Pons (tissue), 1 donor: ENCODE results near the gene ZNF512B.
"Not testable (repeated sequence)": the region's sequence is repeated elsewhere in the genome, so short reads cannot be mapped to it uniquely, and the experiment has no call there.

Source experiments
- DNase-seq: peaks from one replicate; pipeline ENCODE4 v3.0.0-alpha.2; 2016; ENCODE audit warnings: low spot score

Gene ZNF512B

DNA sequence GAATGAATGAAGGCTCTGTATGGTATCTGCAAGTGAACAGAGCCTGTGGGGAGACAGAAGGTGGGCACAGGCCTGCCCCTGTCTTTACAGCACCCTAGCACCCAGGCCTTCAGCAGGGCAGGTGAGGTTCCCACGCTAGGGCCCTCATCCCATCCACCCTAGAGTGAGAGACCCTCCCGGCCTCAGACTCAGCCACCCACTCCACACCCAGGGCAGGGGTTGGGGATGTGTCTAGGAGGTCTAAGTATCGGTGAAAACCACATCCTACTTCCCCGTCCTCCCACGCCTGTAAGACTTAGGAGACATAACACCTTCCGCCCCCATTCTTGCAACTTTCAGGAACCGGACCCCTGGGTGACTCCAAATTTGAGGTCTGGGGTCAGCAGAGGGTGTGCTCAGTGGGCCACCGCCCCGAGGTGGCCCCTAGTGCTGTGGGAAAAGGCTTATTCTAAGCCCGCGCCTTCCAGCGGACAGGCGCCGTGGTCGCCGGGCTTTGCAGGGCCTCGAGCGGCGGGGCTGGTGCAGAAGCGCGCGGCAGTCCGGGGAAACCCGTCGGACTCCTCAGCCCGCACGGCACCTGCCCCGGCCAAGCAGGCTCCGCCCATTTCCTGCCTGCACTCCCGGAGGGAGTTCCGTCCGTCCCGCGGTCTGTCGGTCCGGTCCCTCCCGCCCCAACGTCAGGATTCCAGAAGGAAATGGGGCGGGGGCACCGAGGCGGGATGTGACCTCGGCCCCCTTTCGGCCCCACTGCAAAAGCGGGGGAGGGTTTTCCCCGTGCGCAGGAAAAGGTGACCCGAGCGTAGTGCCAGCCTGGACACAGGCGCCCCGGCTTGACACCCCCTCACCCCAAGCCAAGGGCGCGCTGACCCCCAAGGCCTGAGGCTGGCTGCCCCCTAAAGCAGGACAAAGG is 8.8 kb upstream of the ZNF512B start:
- DNase-seq, result no peak

DNA sequence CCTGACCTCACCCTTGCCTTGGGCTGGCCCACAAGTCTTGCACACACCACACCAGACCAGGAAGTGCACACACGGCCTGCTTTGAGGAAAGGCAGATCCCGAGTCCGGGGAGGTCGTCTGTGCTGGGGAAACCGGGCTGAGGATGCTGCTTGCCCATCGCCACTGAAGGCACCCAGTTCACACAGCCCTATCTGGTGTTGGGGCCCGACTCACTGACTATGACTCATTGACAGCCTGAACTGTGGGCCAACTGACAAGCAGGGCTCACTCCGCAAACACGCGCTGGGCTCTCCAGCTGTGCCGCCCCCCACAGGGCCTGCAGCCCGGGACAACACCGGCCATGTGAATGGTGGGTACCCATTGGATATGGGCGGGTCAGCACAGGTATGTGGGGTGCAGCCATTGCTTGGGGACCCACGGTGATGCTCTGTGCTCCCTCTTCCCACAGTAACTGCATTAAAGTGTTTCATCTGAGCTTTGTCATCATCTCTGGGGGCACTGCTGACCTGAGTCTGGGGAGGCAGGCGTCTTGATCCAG is 8.1 kb upstream of the ZNF512B start:
- no peak for DNase-seq

DNA sequence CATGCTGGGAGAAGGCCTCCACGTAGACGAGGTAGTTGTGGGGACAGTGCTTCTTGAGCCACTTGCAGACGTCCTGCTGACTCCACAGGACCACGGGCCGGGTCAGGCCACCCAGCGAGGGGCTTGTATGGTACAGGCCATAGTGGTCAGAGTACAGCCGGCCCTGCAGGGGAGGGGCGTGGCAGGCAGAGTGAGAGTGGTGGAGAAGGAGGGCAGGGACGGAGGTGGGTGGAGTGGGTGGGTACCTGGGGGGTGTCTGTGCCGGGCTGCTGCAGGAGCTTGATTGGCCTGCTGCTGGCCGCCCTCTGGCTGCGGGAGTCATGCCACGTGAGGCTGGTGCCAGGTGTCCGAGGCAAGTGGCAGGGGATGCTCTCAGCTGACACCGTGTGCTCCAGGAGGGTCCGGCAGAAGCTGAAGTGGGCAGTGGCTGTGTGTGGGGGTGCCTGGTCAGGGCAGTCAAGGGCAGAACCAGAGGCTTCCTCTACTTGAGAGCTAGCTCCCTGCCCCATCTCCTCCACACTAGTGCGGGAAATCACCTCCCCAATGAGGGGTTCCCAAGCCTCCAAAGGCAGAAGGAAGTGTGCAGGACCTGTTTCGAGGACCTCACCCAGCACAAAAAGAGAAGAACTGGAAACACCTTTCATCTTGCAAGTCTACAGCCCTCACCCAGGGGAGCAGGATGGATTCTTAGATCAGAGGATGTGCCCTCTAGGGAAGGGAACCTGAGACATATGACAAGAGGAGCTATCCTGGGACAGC is 7.4 kb upstream of the ZNF512B start:
- DNase-seq, result no peak

DNA sequence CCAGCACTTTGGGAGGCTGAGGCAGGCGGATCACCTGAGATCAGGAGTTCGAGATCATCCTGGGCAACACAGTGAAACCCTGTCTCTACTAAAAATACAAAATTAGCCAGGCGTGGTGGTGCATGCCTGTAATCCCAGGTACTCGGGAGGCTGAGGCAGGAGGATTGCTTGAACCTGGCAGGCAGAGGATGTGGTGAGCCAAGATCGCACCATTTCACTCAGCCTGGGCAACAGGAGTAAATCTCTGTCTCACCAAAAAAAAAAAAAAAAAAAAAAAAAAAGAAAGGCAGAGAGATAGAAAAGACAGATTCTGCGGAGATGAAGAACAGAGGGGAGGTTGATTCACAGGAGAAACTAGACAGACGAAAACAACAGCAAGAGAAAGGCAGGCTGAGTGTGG is 6.8 kb upstream of the ZNF512B start:
- DNase-seq, result not testable (repeated sequence)

DNA sequence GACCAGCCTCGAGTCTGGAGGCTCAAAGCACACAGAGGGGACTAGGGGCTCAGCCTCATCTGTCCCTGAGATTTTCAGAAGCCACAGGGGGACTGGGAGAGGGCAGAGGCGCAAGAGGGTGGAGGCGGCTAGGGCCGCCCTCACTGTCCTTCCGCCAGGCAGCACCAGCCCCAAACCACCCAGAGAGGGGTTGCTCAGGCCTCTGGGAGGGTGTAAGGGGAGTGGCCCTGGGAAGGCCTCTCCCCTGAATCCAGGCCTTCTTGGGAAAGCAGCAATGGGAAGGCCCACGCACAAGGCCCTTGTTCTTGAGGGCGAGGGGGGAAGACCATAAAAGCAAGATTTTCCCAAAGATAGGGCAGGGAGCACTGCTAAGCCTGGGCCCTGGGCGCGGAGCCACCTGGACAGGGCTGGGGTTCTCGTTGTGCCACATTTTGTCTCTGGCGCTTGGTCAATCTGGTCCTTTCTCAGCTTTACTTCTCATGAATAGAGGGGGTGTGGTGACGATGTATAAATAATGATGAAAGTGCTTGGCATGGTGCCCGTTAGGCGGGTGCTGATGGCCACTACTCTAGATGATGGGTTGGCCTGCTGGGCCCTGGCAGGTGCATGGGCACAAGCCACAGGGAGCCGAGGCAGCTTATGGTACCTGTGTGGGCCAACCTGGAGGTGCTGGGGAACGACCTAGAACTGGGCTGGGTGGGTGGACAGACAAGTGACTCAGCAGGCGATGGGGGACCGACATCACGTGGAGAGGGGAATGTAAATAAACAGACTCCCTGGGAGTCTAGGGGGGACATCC is 4.9 kb upstream of the ZNF512B start:
- DNase-seq, result no peak

DNA sequence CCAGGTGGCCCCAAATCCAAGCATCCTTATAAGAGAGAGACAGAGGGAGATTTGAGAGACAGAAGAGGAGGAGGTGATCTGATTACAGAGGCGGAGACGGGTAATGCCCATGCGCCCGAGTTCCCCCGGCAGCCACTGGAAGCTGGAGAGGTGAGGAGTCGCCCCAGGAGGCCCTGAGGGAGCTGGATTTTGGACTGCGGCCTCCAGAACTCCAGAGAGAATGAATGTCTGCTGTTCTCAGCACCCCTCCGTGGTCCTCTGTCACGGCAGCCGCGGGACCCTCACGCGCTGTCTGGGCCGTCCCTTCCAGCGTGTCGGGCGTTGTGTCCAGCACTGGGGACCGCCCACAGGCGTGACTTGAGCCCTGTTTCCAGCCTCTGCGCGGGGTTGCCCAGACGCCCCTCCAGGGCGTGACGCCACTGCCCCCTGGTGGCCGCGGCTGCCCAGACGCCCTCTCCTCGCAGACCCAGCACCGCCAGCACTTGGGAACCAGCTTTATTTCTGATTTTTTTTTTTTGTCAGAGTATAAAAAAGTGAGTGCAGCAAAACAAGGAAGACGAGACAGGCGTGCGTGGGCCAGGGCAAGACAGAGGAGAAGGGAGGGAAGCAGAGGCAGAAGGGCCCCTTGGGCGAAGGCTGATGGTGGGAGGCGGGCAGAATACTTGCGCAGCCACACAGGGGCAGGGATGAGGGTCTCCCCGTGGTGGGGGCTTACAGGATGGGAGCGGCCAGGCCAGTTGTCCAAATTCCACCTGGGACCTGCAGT is 4.1 kb upstream of the ZNF512B start:
- peak; percentile 73 for DNase-seq

DNA sequence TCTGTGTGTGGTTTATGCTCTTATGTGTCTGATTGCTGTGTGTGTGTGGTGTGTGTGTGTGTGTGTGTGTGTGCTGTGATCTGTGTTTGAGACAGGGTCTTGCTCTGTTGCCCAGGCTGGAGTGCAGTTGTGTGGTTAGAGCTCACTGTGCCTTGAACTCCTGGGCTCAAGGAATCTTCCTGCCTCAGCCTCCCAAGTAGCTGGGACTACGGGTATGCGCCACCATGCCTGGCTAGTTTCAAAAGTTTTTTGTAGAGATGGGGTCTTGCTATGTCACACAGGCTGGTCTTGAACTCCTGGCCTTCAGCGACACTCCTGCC is 3.4 kb upstream of the ZNF512B start:
- DNase-seq, result no peak

DNA sequence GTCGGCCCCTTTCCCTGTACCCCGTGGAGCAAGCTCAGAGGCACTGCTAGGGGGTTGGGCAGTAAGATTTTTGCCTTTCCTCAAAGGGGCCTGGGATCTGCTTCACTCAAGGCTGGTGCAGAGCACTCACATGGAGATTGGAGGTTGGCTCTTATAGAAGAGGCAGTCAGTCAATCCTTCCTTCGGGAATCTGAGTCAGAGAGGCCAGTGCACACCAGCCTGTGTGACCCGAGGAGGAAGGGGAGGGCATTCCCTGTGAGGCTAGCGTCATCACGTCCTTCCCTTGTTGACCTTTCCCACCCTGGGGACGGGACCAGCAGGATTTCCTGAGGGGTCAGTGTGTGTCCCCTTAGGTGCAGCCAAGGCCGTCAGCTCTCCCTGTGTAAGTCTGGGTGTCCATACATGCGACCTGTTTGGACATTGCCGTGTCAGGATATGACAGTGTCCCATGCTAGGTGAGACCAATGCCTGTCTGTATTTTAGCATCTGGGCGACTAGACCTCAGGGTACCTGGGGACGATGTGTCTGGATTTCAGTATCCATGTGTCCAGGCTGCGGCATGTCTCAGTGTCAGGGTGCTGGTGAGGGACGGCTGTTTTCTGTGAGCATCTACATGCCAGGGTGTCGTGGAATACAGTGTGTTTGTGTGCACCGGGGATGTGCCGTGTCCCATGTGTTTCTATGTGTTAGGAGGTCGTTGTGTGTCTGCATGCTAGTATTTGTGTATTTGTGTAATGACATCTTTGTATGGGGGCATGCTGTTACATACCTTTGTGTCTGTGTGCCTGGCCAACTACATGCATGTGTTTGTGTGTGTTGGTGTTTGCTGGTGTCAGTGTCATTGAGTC is 2.8 kb upstream of the ZNF512B start:
- DNase-seq, result no peak

DNA sequence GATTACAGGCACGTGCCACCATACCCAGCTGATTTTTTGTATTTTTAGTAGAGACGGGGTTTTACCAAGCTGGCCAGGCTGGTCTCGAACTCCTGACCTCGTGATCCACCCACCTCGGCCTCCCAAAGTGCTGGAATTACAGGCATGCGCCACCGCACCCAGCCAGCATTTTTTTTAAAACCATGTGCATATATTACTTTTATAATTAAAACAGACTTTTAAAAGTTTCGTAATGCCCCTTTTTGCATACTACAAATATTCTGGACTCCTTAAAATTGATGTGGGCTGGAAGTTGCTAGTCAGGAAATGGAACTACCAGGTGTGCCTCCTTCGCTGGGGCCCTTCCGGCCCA is 2.2 kb upstream of the ZNF512B start:
- not testable (repeated sequence) for DNase-seq

DNA sequence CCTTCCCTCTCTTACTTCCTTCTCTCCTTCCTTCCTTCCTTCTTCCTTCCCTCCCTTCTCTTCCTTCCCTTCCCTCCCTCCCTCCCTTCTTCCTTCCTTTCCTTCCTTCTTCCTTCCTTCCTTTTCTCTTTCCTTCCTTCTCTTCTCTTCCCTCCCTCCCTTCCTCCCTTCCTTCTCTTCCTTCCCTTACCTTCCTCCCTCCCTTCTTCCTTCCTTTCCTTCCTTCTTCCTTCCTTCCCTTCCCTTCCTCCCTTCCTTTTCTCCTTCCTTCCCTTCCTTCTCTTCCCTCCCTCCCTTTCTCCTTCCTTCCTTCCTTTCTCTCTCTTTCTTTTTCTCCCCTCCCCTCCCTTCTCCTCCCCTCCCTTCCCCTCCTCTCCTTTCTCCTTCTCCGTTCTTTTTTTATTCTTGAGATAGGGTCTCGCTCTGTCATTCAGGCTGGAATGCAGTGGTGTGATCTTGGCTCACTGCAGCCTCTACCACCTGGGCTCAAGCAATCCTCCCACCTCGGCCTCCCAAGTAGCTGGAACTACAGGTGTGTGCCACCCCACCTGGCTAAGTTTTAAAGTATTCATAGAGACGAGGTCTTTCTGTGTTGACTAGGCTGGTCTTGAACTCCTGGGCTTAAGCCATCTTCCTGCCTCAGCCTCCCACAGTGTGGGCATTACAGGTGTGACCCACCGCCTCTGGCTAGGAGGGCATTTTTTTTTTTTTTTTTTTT is 1.1 kb upstream of the ZNF512B start:
- DNase-seq, result no peak

DNA sequence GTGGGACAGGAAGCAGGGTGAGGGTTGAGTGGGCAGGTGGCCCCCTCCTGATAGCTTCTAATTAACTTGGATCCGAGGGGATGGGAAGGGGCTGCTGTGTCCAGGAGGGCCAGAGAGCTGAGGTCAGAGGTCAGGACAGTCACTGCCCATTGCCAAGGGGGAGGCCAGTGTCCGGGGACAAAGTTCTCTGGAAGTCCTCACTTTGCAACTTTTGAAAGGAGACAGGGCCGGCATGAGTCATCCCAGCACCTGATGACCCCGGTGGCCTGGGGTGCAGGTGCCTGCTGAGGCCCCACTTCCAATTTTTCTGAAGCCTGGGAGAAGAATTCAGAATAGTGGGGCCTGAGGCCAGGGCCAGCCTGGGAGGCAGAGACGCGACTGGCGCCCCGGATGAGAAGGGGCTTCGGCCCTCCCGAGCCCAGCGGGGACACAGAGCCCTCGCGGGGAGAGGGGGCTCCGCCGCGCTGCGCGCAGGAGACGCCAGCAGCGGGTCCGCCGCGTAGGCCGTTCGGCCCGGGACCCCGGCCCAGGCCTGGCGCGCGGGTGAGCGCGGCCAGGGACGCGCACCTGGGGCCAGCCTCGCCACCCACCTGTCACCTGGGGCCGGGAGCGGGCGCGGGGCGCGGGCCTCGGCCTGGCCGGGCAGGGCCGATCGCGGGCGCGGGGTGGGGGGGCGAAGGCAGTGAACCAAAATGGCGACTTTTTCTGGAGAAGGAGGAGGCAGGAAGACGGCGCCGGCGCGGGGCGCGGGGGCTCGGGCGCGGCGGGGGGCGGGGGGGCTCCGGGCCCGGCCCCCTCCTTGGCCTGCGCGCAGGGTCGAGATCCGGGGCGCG is 586 bp downstream of the ZNF512B start:
- no peak for DNase-seq

DNA sequence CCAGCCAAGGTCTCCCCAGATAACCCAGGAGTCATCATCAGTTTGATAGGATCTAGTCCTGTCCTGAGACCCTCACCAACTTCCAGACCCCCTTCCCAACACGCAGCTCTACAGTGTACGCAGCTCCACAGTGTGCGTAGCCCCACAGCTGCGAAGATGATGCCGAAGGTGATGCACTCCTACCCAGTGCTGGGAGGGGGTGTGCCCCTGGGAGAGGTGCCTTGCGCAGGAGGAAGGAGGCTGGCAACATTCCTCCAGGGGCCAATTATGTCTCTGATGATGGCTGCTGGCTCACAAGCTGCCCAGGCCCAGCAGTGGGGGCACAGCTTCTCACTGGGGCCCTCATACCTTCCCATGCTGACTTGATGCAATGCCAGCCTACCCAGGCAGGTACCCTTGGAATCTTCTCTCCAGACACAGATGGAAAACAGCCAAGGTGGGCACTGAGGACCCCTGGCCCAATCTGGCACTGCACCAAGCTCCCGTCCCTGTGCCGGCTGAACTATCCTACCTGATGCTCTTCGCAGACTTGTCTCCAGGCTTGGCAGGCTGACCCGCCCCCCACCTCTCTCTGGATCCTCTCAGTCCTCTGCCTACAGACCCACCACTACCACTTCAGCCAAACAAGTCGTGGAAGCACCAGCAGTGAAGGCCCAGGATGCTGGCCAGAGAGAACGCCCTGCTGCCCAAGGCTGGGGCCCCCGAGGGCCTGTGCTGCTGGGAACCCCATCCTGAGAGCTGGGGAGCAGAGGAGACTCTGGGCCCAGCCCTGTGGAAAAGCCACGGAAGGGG is 1.4 kb downstream of the ZNF512B start:
- no peak for DNase-seq

DNA sequence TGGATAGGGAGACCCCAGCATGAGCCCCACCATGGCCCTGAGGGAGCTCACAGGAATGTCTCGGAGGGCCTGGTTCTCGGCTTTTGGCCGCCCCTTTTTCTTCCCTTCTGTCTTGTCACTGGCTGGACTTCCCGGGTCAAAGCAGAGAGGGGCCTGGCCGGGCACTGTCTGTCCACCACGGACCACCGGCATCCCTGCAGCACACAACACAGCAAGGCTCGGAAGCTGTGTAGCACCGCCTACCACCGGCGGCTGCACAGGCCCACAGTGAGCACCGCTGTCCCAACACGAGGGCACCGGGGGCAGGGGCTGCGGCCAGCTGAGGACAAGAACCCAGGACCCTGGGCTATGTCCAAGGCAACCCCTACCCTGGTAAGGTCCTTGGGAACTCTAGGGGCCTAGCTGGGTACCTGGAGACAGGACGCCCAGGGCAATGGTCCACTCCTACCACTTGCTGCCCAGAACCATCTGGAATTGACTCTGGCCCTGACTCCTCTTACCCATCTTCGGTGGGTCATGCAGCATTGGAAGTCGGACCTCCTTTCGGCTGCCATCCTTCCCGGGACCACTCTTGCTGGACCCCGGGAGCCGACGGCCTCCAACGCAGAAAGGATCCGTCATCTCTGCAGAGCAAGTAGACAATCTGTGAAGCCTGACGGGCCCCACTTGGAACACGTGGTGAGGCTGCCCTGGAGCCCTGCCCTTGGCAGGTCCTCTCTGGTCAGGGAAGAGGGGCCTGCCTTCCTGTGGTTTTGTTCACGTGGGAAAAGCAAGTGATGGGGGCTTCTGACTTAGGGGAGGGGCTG is 2.2 kb downstream of the ZNF512B start:
- DNase-seq, result no peak

DNA sequence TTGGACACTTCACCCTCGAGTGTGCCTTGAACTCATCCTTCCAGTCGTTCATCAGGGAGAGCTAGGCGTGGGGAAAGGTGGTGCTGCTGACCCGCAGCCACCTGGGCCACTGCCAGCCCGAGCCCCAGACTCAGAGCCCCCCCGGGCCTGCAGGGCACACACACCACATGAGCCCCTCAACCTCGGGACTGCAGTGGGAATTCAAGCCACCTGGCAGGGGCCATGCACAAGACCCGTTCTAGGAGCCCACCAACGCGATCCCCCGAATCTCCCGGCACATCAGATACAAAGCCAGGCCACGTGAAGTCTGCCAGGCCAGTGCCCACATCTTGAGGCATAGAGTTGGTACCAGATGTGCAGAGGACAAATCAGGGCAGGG is 2.8 kb downstream of the ZNF512B start:
- DNase-seq, result no peak

DNA sequence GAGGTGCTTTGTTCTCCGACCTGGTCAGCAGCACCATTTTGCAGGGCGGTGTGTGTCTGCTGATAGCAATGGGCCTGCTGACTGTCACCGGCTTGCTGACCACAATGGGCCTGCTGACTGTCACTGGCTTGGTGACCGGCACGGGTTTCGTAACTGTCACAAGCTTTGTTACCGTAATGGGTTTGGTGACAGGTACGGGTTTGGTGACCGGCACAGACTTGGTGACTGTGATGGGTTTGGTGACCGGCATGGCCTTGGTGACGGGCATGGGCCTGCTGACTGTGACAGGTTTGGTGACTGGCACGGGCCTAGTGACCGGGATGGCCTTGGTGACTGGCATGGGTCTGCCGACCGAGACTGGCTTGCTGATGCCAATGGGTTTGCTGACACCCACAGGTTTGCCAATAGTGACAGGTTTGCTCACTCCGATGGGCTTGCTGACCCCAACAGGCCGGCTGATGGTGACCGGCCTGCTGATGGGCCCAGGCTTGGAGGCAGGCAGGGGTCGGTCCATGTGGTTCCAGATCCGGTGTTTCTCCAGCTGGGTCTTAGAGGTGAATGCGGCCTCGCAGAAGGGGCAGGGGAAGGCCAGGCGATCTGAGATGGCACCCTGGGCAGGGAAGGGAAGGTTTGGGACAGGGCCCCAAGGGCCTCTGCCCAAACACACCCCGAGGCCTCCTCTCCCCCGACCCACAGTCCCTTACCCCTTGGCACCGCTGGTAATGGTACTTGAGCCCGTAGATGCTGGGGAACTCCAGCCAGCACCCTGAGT is 3.4 kb downstream of the ZNF512B start:
- DNase-seq, result no peak

DNA sequence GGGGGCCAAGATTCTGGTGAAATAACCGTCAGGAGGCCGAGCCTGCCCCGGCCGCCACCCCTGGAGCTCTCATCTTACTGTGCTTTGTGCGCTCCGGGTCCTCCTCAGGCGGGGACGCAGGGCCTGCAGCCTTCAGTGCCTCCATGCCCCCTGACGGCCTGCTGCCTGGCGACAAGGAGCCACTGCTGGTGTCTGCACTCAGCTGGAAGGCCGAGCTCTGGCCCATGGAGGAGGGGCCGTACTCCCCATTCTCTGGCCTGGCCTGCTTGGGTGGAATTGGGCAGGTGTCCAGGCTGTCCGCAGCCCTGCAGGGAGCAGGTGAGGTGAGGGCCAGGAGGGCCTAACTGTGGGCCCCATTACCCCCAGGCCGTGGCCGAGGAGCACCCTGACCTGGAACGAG is 5.3 kb downstream of the ZNF512B start:
- no peak for DNase-seq
